Activated T-helper 2 cell treated with anti-CD3 and anti-CD28 coated beads, Interferon-gamma antibody, Interleukin-2, Interleukin-4, amounts not matched to agents 10 μg/mL and 5 μg/mL and 100 μg/mL, durations not matched to agents 14 hours and 24 hours and 36 hours (primary cell): ENCODE data around the gene CLEC14A. TPM values are rescaled to one million over a fixed set of nuclear protein-coding genes. Genes with fewer than 3 reads are reported as not detected.

Experiments
- DNase-seq: peaks from one replicate; pipeline ENCODE4 v3.0.0; 2021; ENCODE audit warnings: low spot score
- H3K27ac Mint-ChIP-seq: one replicate; pipeline ENCODE4 v1.8.0; 2021; ENCODE audit warnings: mixed read lengths
- H3K27me3 Mint-ChIP-seq: one replicate; pipeline ENCODE4 v1.8.0; 2021; ENCODE audit warnings: low read depth, mixed read lengths
- H3K36me3 Mint-ChIP-seq: one replicate; pipeline ENCODE4 v1.8.0; 2021; ENCODE audit warnings: low read depth, mixed read lengths
- H3K4me1 Mint-ChIP-seq: one replicate; pipeline ENCODE4 v1.8.0; 2021; ENCODE audit warnings: low read depth, mixed read lengths
- H3K4me3 Mint-ChIP-seq: one replicate; pipeline ENCODE4 v1.8.0; 2021; ENCODE audit warnings: low read depth, mild to moderate bottlenecking, moderate library complexity, mixed read lengths
- H3K9me3 Mint-ChIP-seq: one replicate; pipeline ENCODE4 v1.8.0; 2021; ENCODE audit warnings: mixed read lengths
- intact Hi-C: fragments of 100-400 bp; cut with micrococcal nuclease; formaldehyde crosslinking; loops from one replicate; pipeline ENCODE4 v1.15.1; 2023
- total RNA-seq: library from RNA; stranded (reverse); gene quantifications from 2 replicates; pipeline ENCODE4 v1.2.3, GENCODE V29; 2022

Gene CLEC14A
- total RNA-seq, 1 donor from 2014 or later = not detected

DNA sequence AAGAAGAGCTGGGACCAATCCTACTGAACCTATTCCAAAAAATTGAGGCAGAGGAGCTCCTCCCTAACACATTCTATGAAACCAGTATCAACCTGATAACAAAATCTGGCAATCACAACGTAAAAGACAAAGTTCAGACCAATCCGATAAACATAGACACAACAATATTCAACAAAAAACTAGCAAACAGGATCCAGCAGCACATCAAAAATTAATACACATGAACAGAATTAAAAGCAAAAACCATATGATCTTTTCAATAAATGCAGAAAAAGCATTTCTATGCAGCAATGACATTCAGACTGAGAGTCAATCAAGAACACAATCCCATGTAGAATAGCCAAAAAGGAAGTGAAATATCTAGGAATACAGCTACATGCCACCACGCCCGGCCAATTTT lies 7.0 kb upstream of the CLEC14A start:
- Mint-ChIP-seq H3K4me3 (no peak overlapping the region), H3K27ac (no peak overlapping the region), H3K36me3 (no peaks in the 10 kb centered on the region), H3K9me3 (peaks cover 5% of the 10 kb centered on the region), H3K27me3 (peaks cover under 1% of the 10 kb centered on the region), H3K4me1 (no peaks in the 10 kb centered on the region)
- intact Hi-C loops = no loop called here
- DNase-seq = no peak

DNA sequence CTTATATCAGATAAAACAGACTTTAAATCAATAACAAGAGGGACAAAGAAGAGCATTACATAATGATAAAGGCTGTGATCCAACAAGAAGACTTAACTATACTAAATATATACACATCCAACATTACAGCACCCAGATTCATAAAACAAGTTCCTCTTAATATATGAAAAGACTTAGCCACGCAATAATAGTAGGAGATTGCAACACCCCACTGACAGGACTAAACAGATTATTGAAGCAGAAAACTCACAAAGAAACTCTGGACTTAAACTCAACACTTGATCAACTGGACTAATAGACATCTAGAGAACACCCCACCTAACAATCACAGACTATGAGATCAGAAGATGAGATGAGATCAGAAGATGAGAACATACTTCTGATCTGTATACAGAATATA lies 5.7 kb upstream of the CLEC14A start:
- peaks cover under 1% of the 10 kb centered on the region for H3K4me1 Mint-ChIP-seq
- intact Hi-C loops = no loop called here
- no peak overlapping the region for H3K4me3 Mint-ChIP-seq
- H3K9me3 Mint-ChIP-seq = no peaks in the 10 kb centered on the region
- no peak for DNase-seq
- H3K36me3 Mint-ChIP-seq = no peaks in the 10 kb centered on the region
- H3K27me3 Mint-ChIP-seq = peaks cover 9% of the 10 kb centered on the region
- H3K27ac Mint-ChIP-seq = no peak overlapping the region

DNA sequence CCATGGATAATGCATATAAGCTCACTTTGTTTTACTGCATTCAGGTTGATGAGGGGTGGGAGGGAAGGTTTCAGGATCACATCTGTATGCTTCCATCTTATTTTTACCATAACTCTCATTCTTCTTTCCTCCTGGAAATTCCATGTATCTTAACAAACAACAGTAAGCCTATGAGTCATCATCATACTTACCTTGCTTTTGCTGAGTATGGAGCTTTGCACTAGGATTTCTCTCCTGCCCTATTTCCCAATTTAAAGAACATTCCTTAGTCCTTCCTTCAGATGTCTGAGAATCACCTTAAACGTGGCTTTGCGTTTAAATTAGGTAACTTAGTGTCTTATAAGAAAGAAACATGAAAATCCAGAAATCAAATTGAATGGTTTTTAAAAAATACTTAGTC lies 1.6 kb upstream of the CLEC14A start:
- Mint-ChIP-seq H3K36me3 (no peaks in the 10 kb centered on the region), H3K4me1 (peaks cover 6% of the 10 kb centered on the region), H3K27me3 (peaks cover 32% of the 10 kb centered on the region), H3K9me3 (no peaks in the 10 kb centered on the region), H3K4me3 (no peak overlapping the region), H3K27ac (no peak overlapping the region)
- no peak for DNase-seq
- intact Hi-C loops = loop anchor here (2.0 kb wide), 1 partner anchor 47 kb away; no protein-coding TSS in a partner anchor

DNA sequence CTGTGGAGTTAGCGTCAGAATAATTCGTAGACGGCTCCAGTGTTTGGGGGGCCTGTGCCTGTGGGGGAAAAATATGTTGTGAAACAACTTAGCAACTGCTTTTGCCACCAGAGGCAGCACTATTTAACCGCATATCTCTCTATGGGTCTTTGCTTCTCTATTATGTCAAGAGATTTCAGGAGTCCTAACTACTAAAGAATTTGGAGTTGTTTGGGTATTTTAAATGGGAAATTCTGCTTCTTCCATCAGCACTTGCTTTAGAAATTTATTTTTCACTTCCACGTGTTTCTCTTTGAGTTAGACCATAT lies 594 bp upstream of the CLEC14A start:
- no peaks in the 10 kb centered on the region for H3K9me3 Mint-ChIP-seq
- H3K27ac Mint-ChIP-seq = no peak overlapping the region
- peaks cover 6% of the 10 kb centered on the region for H3K4me1 Mint-ChIP-seq
- peaks cover 34% of the 10 kb centered on the region for H3K27me3 Mint-ChIP-seq
- intact Hi-C loops = loop anchor here (2.0 kb wide), 1 partner anchor 46 kb away; no protein-coding TSS in a partner anchor
- no peak overlapping the region for H3K4me3 Mint-ChIP-seq
- no peak for DNase-seq
- no peaks in the 10 kb centered on the region for H3K36me3 Mint-ChIP-seq

DNA sequence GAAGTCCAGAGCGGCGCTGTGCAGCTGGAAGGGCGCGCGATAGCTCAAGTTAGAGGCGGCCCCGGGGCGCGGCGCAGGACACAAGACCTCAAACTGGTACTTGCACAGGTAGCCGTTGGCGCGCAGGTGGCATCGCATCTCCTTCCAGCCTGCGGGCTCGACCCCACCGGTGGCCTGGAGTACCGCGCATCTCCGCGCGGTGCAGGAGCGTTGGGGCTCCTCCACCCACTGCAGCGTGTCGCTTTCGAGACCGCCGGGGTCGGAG lies 553 bp downstream of the CLEC14A start:
- Mint-ChIP-seq H3K27me3 (peaks cover 34% of the 10 kb centered on the region), H3K36me3 (no peaks in the 10 kb centered on the region), H3K4me3 (no peak overlapping the region), H3K27ac (no peak overlapping the region), H3K9me3 (no peaks in the 10 kb centered on the region), H3K4me1 (peaks cover 6% of the 10 kb centered on the region)
- intact Hi-C loops = no loop called here
- peak; percentile 8 for DNase-seq

DNA sequence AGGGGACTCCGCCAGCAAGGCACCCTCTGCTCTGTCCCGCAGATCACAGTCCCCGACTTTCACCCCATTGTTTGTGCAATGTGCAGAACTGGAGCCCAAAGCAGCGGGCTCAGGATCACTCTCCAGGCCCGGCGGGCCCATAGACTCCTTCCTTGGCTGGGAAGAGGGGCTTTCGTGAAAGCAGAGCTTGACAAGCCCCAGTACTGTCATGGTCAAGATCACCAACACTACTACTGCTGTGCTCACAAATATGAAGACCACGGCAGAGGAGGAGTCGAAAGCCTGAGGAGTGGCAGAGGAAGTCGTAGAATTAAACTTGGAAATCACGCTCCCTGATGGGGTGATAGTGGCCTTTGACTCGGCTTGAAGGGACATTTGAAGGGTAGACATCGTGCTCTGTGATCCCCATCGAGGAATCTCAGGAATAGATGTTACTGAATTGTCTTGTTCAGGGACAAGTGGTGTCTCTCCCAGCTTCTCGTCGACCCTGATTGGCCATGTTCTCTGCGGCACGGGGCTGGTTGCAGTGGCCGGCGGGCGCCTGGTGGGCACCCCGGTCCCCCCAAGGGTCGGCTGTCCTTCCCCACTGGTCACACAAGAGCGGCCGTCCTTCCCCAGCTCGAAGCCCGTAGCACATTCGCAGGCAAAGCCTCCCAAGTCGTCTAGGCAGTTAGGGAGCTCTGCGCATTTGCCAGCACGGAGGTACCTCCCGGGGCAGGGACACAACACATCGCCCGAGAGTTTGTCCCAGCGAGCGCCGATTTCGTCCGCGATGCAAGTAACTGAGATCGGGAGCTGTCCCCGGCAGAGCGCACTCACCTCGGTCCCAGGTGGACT lies 1.1 kb downstream of the CLEC14A start:
- Mint-ChIP-seq H3K9me3 (no peaks in the 10 kb centered on the region), H3K36me3 (no peaks in the 10 kb centered on the region), H3K27me3 (peaks cover 34% of the 10 kb centered on the region), H3K27ac (no peak overlapping the region), H3K4me3 (no peak overlapping the region), H3K4me1 (peaks cover 6% of the 10 kb centered on the region)
- DNase-seq = peak; percentile 7
- intact Hi-C loops = no loop called here

DNA sequence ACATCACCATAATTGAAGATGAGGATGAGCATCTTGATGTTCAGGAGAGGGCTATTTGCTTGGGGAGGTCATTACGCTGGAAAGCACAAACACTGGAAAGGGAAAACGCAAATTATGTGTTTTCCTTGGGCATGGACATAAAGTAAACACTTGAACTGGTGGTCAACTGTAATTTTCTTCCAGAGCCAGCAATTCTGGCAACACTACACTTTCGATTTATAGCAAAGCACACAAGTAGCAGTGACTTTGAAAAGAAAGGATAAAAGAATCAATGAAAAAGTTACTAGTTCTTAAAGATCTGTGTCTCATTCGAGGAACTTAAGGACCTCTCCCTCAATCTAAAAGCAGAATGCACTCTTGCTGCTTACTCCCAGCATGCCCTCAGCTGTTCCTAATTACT lies 2.2 kb downstream of the CLEC14A start:
- Mint-ChIP-seq H3K27ac (no peak overlapping the region), H3K4me1 (peaks cover 6% of the 10 kb centered on the region), H3K27me3 (peaks cover 34% of the 10 kb centered on the region), H3K9me3 (no peaks in the 10 kb centered on the region), H3K36me3 (no peaks in the 10 kb centered on the region), H3K4me3 (no peak overlapping the region)
- no peak for DNase-seq
- intact Hi-C loops = no loop called here

DNA sequence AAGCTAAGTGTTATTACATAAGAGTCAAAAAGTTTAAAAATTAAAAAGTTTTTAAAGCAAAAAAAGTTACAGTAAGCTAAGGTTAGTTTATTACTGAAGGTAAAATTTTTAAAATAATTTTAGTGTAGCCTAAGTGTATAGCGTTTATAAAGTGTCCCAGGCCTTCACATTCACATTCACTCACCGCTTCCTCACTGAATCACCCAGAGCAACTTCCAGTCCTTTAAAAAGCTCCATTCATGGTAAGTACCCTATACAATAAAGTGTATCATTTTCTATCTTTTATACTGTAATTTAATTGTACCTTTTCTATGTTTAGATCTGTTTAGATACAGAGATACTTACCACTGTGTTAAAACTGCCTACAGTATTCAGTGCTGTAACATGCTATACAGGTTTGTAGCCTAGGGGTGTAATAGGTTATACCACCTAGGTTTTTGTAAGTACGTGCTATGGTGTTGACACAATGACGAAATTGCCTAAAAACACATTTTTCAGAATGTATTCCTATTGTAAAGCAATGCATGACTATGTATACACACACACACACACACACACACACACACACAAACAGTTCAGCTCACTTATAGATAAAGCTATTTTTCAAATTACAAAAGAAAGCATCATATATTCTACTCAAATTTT lies 3.7 kb downstream of the CLEC14A start:
- H3K9me3 Mint-ChIP-seq = no peaks in the 10 kb centered on the region

DNA sequence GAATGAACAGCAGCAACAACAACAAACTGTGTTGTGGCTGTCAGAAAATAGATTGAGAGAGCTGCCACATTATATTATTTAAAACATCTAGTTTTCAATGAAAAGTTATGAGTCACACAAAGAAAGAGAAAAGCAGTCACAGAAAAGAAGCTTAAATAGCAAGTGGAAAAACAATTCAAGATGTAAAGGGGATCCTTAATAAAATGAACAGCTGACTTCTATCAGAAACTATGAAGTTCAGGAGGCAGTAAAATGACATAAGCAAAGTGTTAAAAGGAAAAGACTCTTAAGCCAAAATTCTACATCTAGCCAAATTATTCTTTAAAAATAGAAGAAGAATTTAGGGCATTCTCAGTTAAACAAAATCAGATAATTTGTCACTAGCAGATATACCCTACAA lies 5.6 kb downstream of the CLEC14A start:
- Mint-ChIP-seq H3K4me1 (no peaks in the 10 kb centered on the region), H3K27me3 (peaks cover 17% of the 10 kb centered on the region), H3K36me3 (no peaks in the 10 kb centered on the region), H3K4me3 (no peak overlapping the region), H3K9me3 (no peaks in the 10 kb centered on the region), H3K27ac (no peak overlapping the region)
- intact Hi-C loops = no loop called here
- DNase-seq = no peak

More for the DNA sequence above, 3.7 kb downstream of the CLEC14A start:
- peaks cover 6% of the 10 kb centered on the region for H3K4me1 Mint-ChIP-seq
- intact Hi-C loops = no loop called here
- no peak for DNase-seq
- H3K27me3 Mint-ChIP-seq = peaks cover 28% of the 10 kb centered on the region
- H3K4me3 Mint-ChIP-seq = no peak overlapping the region
- H3K36me3 Mint-ChIP-seq = no peaks in the 10 kb centered on the region
- no peak overlapping the region for H3K27ac Mint-ChIP-seq

DNA sequence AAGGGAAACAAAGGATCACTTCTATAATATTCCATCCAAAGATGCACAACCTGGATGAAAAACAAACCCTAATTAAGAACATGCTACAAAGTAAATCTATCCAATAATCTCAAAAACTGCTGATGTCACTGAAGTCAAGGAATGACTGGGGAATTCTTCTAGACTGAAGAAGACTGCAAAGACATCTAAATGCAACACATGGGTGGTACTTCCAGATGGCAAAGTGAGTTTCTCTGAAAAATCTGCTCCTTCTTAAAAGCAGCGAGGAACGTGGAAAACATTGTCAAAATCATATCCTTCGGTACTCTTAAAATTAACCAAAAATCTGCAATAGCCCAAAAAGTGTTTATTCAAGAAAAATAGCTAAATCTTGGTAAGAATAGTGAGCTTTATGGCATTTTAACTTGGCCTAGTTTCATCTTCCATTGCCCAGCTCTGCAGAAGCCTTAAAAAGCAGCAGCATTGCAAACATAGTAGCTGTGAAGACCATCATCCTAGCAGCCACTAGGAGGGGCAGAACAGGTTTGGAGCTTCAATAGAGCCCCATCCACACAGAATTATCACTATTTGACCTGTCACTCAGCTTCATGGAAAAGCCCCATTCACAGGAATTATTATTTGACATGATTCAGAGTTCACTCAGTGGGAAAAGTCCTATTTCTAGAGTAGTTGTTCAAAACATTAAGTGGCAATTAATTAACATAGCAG lies 7.4 kb downstream of the CLEC14A start:
- Mint-ChIP-seq H3K36me3 (no peaks in the 10 kb centered on the region), H3K27ac (no peak overlapping the region), H3K27me3 (peaks cover 6% of the 10 kb centered on the region), H3K4me3 (no peak overlapping the region), H3K9me3 (no peaks in the 10 kb centered on the region), H3K4me1 (no peaks in the 10 kb centered on the region)
- no peak for DNase-seq
- intact Hi-C loops = no loop called here

DNA sequence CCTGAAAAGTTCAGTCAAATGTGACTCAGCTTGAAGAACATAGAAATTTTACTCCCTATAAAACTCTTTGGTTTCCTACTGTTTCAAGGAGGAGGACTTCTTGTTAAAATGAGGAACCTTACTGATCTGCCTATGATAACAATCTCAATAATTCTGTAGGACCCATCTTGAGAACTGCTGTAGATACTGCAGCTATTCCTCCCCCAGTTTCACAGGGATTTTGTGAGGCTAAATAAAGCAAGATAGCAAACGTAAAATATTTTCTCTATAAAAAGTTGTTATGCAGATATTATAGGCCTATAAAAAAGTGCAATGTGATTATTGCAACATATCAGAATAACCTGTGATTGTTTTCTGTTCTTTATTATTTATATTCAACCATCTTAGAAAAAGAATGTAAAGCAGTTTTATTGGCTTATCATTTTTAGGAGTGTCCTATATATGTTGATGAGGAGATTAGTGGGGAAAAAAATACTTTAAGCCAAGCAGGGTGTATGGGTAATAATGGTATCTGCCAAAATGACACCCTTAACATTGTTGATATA lies 12.1 kb downstream of the CLEC14A start:
- Mint-ChIP-seq H3K9me3 (no peaks in the 10 kb centered on the region), H3K4me3 (no peak overlapping the region), H3K36me3 (no peaks in the 10 kb centered on the region), H3K27me3 (no peaks in the 10 kb centered on the region), H3K4me1 (no peaks in the 10 kb centered on the region), H3K27ac (no peak overlapping the region)
- no peak for DNase-seq
- intact Hi-C loops = no loop called here

DNA sequence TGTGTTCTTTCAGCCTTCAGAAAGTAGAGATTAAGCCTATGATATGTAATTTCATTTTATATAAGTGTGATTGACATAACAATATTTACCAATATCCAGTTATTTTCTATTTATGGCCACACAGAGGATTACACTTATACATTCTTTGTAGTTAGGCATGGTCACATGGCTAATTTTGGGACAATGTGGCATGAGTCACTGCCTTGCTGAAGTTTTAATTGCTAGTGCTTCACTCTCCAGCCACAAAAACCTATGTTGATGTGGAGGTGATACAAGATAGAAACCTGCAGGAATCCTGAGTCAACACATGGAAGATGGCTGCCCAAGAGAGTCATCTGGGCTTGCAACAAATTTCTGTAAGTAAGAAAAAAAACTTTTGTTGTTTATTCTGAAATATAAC lies 17.0 kb downstream of the CLEC14A start:
- H3K4me1 Mint-ChIP-seq = no peaks in the 10 kb centered on the region
- DNase-seq = no peak
- no peak overlapping the region for H3K4me3 Mint-ChIP-seq
- peaks cover 2% of the 10 kb centered on the region for H3K27me3 Mint-ChIP-seq
- no peak overlapping the region for H3K27ac Mint-ChIP-seq
- no peaks in the 10 kb centered on the region for H3K9me3 Mint-ChIP-seq
- intact Hi-C loops = no loop called here
- no peaks in the 10 kb centered on the region for H3K36me3 Mint-ChIP-seq

DNA sequence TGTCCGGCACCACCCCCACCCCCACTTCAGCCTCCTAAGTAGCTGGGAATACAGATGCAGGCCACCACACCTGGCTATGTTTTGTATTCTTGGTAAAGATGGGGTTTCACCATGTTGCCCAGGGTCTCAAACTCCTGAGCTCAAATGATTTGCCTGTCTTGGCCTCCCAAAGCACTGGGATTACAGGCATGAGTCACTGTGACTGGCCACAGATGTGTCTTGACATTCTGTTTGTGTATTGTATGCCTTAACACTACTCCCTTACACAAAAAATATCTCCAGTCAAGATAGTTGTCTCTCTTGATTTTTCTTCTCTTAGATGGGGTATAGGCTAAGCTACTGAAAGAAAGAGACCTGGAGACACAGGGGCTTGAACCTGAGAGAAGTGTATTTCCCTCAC lies 17.6 kb downstream of the CLEC14A start:
- intact Hi-C loops = no loop called here

More for the DNA sequence above, 17.6 kb downstream of the CLEC14A start:
- Mint-ChIP-seq H3K27me3 (peaks cover 2% of the 10 kb centered on the region), H3K36me3 (no peaks in the 10 kb centered on the region), H3K27ac (no peak overlapping the region), H3K4me1 (no peaks in the 10 kb centered on the region), H3K9me3 (no peaks in the 10 kb centered on the region), H3K4me3 (no peak overlapping the region)
- no peak for DNase-seq
